B cell (primary cell): ENCODE data around the gene PSD4. TPM values are rescaled to one million over a fixed set of nuclear protein-coding genes. Genes with fewer than 3 reads are reported as not detected.

Experiments used
- ATAC-seq: fragments of 200-7000 bp; cut with Tn5 transposase; one replicate; pipeline ENCODE4 v1.10.0; 2021; ENCODE audit warnings: low read depth, mild to moderate bottlenecking, moderate number of reproducible peaks, moderate library complexity
- CTCF ChIA-PET: fragments of 350-600 bp; sonication (Branson Sonifier 250); formaldehyde crosslinking; loops from one replicate; lab custom pipeline; 2021; ENCODE audit warnings: antibody characterized with exemption, inconsistent platforms; lab: Charles Lee
- POLR2A ChIA-PET: fragments of 350-600 bp; sonication (Branson Sonifier 250); formaldehyde crosslinking; loops from one replicate; lab custom pipeline; 2021; ENCODE audit warnings: antibody characterized with exemption; lab: Charles Lee
- DNase-seq: peaks from one replicate; pipeline ENCODE4 v3.0.0; 2013
- H2AFZ ChIP-seq: 2 replicates; pipeline ENCODE4 v1.6.1; 2012; ENCODE audit warnings: mild to moderate bottlenecking, low read depth, low read length; ENCODE audit not compliant: insufficient read depth, poor library complexity, severe bottlenecking
- H3K27ac ChIP-seq, 2 donors: 1 replicate in 1 of 2; 2 replicates in 1 of 2; pipeline ENCODE4 v1.5.1; 2012 to 2013; ENCODE audit warnings: low read length in 2 of 2, mild to moderate bottlenecking in 2 of 2, moderate library complexity in 1 of 2
- H3K27me3 ChIP-seq, 4 experiments: fragments of 200-600 bp in 1 of 4; sonication (generic) in 1 of 4; replicated peaks in 1 of 4; 1 replicate in 2 of 4; 2 replicates in 2 of 4; pipeline versions ENCODE4 v1.6.1 to v1.7.0; 2013 to 2016; ENCODE audit warnings: low read length in 3 of 4, mild to moderate bottlenecking in 2 of 4, mixed read lengths in 1 of 4, moderate library complexity in 1 of 4; ENCODE audit not compliant: insufficient read depth in 4 of 4, control insufficient read depth in 3 of 4; ENCODE audit errors: control extremely low read depth in 1 of 4
- H3K36me3 ChIP-seq, 2 experiments: replicated peaks in 1 of 2; 1 replicate in 1 of 2; 2 replicates in 1 of 2; pipeline versions ENCODE4 v1.6.1 to v1.7.1; 2013; ENCODE audit warnings: low read length in 1 of 2; ENCODE audit not compliant: insufficient read depth in 2 of 2, control insufficient read depth in 1 of 2; ENCODE audit errors: control extremely low read depth in 1 of 2, extremely low read depth in 1 of 2
- H3K4me1 ChIP-seq, 2 donors: fragments of 200-600 bp in 1 of 2; sonication (generic) in 1 of 2; 1 replicate in 1 of 2; 2 replicates in 1 of 2; pipeline versions ENCODE4 v1.5.1 to v1.6.1; 2013 to 2017; ENCODE audit warnings: low read length in 2 of 2; ENCODE audit not compliant: control insufficient read depth in 2 of 2, insufficient read depth in 2 of 2
- H3K4me2 ChIP-seq: replicated peaks from 2 replicates; pipeline ENCODE3; 2012; ENCODE audit warnings: mild to moderate bottlenecking, low read depth, low read length; ENCODE audit not compliant: poor library complexity, severe bottlenecking
- H3K4me3 ChIP-seq, 5 experiments: fragments of 200-600 bp in 1 of 5; sonication (generic) in 1 of 5; 1 replicate in 3 of 5; 2 replicates in 2 of 5; pipeline versions ENCODE4 v1.5.1 to v1.7.0; 2011 to 2016; ENCODE audit warnings: low read length in 4 of 5, mild to moderate bottlenecking in 4 of 5, low read depth in 2 of 5, control low read depth in 1 of 5, moderate library complexity in 1 of 5; ENCODE audit not compliant: insufficient read depth in 1 of 5; ENCODE audit errors: control extremely low read depth in 1 of 5, extremely low read depth in 1 of 5
- H3K79me2 ChIP-seq: fragments of 200-600 bp; sonication (generic); one replicate; pipeline ENCODE4 v1.6.0; 2016; ENCODE audit warnings: low read length; ENCODE audit not compliant: control insufficient read depth, insufficient read depth
- H3K9ac ChIP-seq: fragments of 200-600 bp; sonication (generic); 2 replicates; pipeline ENCODE4 v1.6.1; 2017; ENCODE audit warnings: mild to moderate bottlenecking, low read length, moderate library complexity
- H3K9me3 ChIP-seq, 3 donors: one replicate each; pipeline versions ENCODE4 v1.6.1 to v1.7.1; 2013; ENCODE audit warnings: low read length in 2 of 3; ENCODE audit not compliant: control insufficient read depth in 2 of 3, insufficient read depth in 1 of 3; ENCODE audit errors: control extremely low read depth in 1 of 3
- H4K20me1 ChIP-seq: 2 replicates; pipeline ENCODE4 v1.6.0; 2012; ENCODE audit warnings: mild to moderate bottlenecking, low read length; ENCODE audit not compliant: insufficient read depth, control insufficient read depth, poor library complexity, severe bottlenecking
- H3K27ac Mint-ChIP-seq: one replicate; pipeline ENCODE4 v1.8.0; 2021; ENCODE audit warnings: mixed read lengths
- H3K27me3 Mint-ChIP-seq: one replicate; pipeline ENCODE4 v1.8.0; 2021; ENCODE audit warnings: mixed read lengths
- H3K4me1 Mint-ChIP-seq: one replicate; pipeline ENCODE4 v1.8.0; 2021; ENCODE audit warnings: mixed read lengths
- H3K4me3 Mint-ChIP-seq: one replicate; pipeline ENCODE4 v1.8.0; 2021; ENCODE audit warnings: mixed read lengths
- H3K9me3 Mint-ChIP-seq: one replicate; pipeline ENCODE4 v1.8.0; 2022; ENCODE audit warnings: mixed read lengths; ENCODE audit not compliant: insufficient read depth
- CTCF ChIP-seq: fragments of 200-600 bp; IDR thresholded peaks from one replicate; pipeline ENCODE4 v1.8.0; 2022; ENCODE audit warnings: antibody characterized with exemption, mild to moderate bottlenecking
- EZH2 ChIP-seq: IDR thresholded peaks from 2 replicates; pipeline ENCODE4 v1.6.1; 2012; ENCODE audit warnings: borderline replicate concordance, low read depth, mild to moderate bottlenecking, moderate library complexity, low read length; ENCODE audit not compliant: insufficient read depth, poor library complexity, severe bottlenecking
- WGBS: methylation state at CpG from one replicate; pipeline ENCODE4 v1.1.5; 2013; ENCODE audit warnings: missing lambda C conversion rate; ENCODE audit not compliant: insufficient coverage; 5-methylcytosine and 5-hydroxymethylcytosine counted together
- intact Hi-C: fragments of 100-400 bp; cut with micrococcal nuclease; formaldehyde crosslinking; loops from one replicate; pipeline ENCODE4 v1.10.0; 2022
- polyA plus RNA-seq: library from polyadenylated mRNA; depleted of rRNA; stranded (reverse); fragments of >200 nt; gene quantifications from 2 replicates; pipeline ENCODE4 v1.2.3, GENCODE V29; 2012
- total RNA-seq, 2 donors: library from RNA; stranded (reverse); fragments of 120-200 nt in 1 of 2; gene quantifications; 1 replicate in 1 of 2; 2 replicates in 1 of 2; pipeline versions ENCODE4 v1.2.3 to v1.2.4, GENCODE V29; 2013 to 2022

PSD4 gene
- total and polyA plus RNA-seq, 2 donors (not counting 1 experiment from before 2014, with no cell fraction given): 87.1 to 203 TPM

GRCh38 chr2:113248997-113249770 lies 75.4 kb downstream of the PSD4 start:
- Histone ChIP-seq H3K36me3 (no peaks in the 10 kb centered on the region), H3K4me1 (peaks cover 6 to 16% of the 10 kb centered on the region in 2 donors), H3K4me2 (no peak overlapping the region), H4K20me1 (no peaks in the 10 kb centered on the region), H2AFZ (peak overlapping the region; percentile 61), H3K9me3 (no peaks in the 10 kb centered on the region), H3K27me3 (no peaks in the 10 kb centered on the region), H3K27ac (no peak overlapping the region), H3K4me3 (no peak overlapping the region), H3K79me2 (no peaks in the 10 kb centered on the region), H3K9ac (no peak overlapping the region)
- TF ChIP-seq CTCF (peak; percentile 94), EZH2 (no peak)
- CTCF ChIA-PET: interaction anchor here (0.8 to 10.9 kb wide), 25 partner anchors 10 to 193 kb away, joined by 3 to 147 read pairs (median 5); no protein-coding TSS in a partner anchor
- DNase-seq (peak; percentile 84), ATAC-seq (peak; percentile 58)
- Mint-ChIP-seq H3K9me3 (no peaks in the 10 kb centered on the region), H3K27ac (peak overlapping the region; percentile 28), H3K4me3 (no peak overlapping the region), H3K4me1 (peaks cover 13% of the 10 kb centered on the region), H3K27me3 (no peaks in the 10 kb centered on the region)
- POLR2A ChIA-PET: no interaction called here
- 61% methylated on average over 8 of the region's 10 CpGs for WGBS
- intact Hi-C loops: loop anchor here (1.0 to 5.0 kb wide), 3 partner anchors 112 to 141 kb away; no protein-coding TSS in a partner anchor

GRCh38 chr2:113251118-113251517 lies 77.3 kb downstream of the PSD4 start:
- POLR2A ChIA-PET: no interaction called here
- no peak overlapping the region for H3K4me3 Mint-ChIP-seq
- intact Hi-C loops: no loop called here

More at GRCh38 chr2:113251118-113251517, 77.3 kb downstream of the PSD4 start:
- no peaks in the 10 kb centered on the region for H3K9me3 Mint-ChIP-seq
- Histone ChIP-seq H3K9ac (no peak overlapping the region), H3K27ac (no peak overlapping the region), H3K36me3 (no peaks in the 10 kb centered on the region), H3K9me3 (no peaks in the 10 kb centered on the region), H3K27me3 (peaks cover 0 to 5% (median 0%) of the 10 kb centered on the region in 4 experiments), H3K79me2 (no peaks in the 10 kb centered on the region), H2AFZ (peak overlapping the region; percentile 14), H3K4me1 (peaks cover 6 to 16% of the 10 kb centered on the region in 2 donors), H3K4me3 (no peak overlapping the region), H4K20me1 (no peaks in the 10 kb centered on the region), H3K4me2 (peak overlapping the region; percentile 17)
- TF ChIP-seq EZH2: no peak
- no peak for TF ChIP-seq CTCF
- peaks cover 3% of the 10 kb centered on the region for H3K27me3 Mint-ChIP-seq
- DNase-seq: no peak
- CTCF ChIA-PET: interaction anchor here (1.1 to 10.9 kb wide), 7 partner anchors 46 to 189 kb away, joined by 4 to 147 read pairs (median 8); no protein-coding TSS in a partner anchor
- ATAC-seq: no peak
- WGBS: 18% methylated on average over 7 of the region's 7 CpGs
- H3K4me1 Mint-ChIP-seq: peaks cover 13% of the 10 kb centered on the region
- peak overlapping the region; percentile 48 for H3K27ac Mint-ChIP-seq
